Left colon (tissue), 2 donors: ENCODE results near the gene SH2D1B. TPM values are rescaled to one million over a fixed set of nuclear protein-coding genes. Genes with fewer than 3 reads are reported as not detected.
A peak's percentile ranks its signal among the peaks of the same experiment; 100 is the strongest.

Experiments used
- ATAC-seq: fragments of 200-7000 bp; cut with Tn5 transposase; one replicate; pipeline ENCODE4 v1.9.1; 2020; ENCODE audit warnings: mild to moderate bottlenecking, moderate library complexity
- DNase-seq, 2 donors: peaks; one replicate each; pipeline ENCODE4 v3.0.0-alpha.2; 2020
- intact Hi-C, 2 donors: fragments of 100-400 bp; cut with DNase I in 1 of 2; cut with micrococcal nuclease in 1 of 2; formaldehyde crosslinking; loops; one replicate each; pipeline versions ENCODE4 v1.11.2 to v1.14.0; 2022; cut with DNase I, micrococcal nuclease
- total RNA-seq, 2 donors: library from RNA; stranded (reverse); fragmentation: NEBNext Ultra II Directional; extraction: Animal tissue kit (Norgen Biotek cat#: 25700); gene quantifications; one replicate each; pipeline ENCODE4 v1.2.1, GENCODE V29; 2021
- donor health status: DM: no; HTN: no; CAD: no.
- donor health status: DM: yes; HTN: yes; CAD: no.

SH2D1B gene
- total RNA-seq, 2 donors from 2014 or later, result 0.70 to 1.1 TPM

GRCh38 chr1:162385280-162385623, 26.7 kb downstream of the SH2D1B start:
- ATAC-seq (no peak), DNase-seq (no peak)
- intact Hi-C loops, result no loop called here

DNA sequence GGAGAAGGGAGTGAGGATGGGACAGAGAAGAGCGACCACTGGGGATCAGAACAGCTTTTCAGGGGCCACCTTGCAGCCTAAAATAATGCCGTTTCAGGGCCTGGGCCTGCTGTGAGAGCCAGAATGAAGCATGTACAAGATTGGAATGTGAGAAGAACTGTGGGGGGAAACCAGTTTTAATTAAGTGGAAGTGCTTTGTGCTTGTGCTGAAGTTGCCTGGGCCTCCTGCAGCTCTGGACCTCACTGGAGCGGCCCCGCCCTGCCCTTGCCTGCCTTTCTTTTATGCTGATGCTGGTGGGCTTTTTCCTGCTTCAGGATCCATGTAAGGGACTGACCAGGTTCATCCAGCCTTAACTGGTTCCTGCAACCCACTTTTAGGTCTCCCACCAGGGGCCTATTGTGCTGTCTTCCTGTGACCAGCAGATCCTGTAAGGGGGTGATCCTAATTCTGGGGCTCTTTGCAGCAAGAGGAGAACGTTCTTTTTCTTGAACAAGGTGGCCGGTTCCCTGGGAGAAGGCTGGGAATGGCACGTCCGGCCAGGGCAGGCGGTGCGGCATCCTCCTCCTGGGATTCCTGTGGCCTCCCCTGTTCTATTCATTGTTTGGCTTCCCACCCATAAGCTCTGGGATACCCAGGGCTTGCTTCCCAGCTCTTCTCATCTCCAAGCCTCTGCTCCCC, 27.2 kb downstream of the SH2D1B start:
- no peak for DNase-seq
- intact Hi-C loops, result no loop called here
- ATAC-seq, result no peak

DNA sequence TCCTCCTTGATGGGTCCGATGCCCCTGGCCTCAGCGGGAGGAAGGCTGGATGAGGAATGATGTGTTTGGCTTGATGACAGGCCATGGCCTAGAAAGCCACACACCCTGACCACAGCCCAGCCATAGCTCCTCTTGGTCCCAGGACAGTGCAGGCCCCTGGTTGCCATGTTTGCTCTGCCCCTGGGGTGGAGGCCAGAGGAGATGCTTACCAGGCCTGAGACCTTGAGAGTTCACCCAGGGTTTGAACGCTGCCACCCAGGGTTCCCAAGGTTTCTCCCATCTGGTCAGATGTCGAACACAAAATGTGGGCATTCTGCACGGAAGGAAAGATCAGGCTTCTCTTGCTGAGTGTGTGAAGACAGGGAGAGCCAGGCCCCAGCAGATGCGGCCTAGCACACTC, 27.8 kb downstream of the SH2D1B start:
- DNase-seq (no peak), ATAC-seq (no peak)
- intact Hi-C loops, result no loop called here

- no peak for ATAC-seq
- intact Hi-C loops, result no loop called here
- DNase-seq, result no peak
These were observed 28.4 kb downstream of the SH2D1B start for GRCh38 chr1:162383516-162383915.

- intact Hi-C loops, result no loop called here
- no peak for ATAC-seq
- DNase-seq, result no peak
These were observed 28.8 kb downstream of the SH2D1B start for GRCh38 chr1:162383091-162383490.

DNA sequence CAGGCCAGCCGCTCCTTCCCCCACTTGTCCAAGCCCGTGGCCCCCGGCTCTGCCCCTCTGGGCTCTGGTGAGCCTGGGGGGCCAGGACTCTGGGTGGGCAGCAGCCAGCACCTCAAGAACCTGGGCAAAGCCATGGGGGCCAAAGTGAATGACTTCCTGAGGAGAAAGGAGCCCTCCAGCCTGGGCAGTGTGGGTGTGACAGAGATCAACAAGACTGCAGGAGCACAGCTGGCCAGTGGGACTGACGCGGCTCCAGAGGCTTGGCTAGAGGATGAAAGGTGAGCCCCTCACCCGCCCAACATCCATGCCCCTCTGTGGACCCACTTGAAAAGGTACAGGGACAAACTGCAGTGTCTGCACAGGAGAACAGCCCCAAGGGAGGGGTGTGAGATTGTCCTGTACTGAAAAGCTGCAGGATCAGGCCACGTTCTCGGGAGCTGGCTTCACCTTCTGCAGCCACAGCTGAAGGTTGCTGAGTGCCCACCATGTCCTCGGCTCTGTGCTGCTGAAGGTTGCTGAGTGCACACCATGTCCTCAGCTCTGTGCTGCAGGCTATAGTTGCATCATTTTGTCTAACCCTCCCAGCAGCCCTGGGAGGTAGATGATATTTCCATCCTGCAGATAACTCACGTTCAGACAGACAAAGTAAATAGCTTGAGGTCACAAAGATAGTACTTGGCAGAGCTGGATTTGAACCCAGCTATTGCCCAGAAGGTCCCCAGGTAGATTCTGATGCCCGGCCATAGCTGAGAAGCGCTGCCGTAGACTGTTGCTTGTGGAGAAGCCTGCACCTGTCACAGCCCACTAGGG, 29.8 kb downstream of the SH2D1B start:
- intact Hi-C loops, result no loop called here
- ATAC-seq, result peak; percentile 64

GRCh38 chr1:162381383-162381782, 30.6 kb downstream of the SH2D1B start, which contains the start of gene C1orf226:
Gene C1orf226 (plus strand): TSS chr1:162381728. CDS start chr1:162381902, 174 bp downstream.
- intact Hi-C loops, result no loop called here
- DNase-seq (peak; percentile 43 to 63), ATAC-seq (peak; percentile 92)

More for the DNA sequence above, 29.8 kb downstream of the SH2D1B start:
- DNase-seq, result peak in 1 of 2 donors; percentile 52

DNA sequence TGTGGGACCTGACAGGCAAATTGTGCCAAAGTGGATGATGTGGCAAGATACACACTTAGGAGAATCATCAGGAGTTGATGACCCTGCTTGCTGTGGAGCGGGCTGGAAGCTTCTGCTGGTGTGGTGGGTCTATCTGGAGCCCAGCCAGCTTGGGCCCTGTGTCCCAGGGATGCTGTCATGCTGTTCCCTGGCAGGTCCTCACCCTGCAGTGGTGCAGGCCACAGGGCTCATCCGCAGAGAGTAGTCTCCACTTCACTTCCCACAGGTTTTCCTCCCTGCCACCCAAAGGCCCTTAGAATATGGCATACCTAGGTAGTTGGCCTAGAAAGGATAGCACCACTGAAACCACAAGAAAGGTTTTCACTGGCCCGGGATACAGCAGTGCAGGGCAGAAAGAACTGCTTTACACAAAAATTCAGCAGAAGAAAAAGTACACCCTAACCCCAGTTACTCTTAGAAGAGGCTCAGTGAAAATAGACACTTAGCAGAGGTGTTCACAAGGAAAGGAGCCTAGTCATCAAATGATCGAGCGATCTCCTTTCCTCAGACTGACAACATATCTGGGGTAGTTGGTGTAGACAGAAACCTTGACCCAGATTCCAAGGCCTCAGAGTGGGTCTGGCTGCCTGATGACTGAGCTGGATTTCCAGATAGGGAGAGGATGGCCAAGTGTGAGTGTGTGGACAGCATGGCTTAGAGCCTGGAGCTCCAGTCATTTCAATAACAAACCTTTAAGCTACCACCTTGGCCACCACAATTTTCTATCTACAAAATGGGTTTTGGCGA, 31.7 kb downstream of the SH2D1B start:
- intact Hi-C loops, result no loop called here
- ATAC-seq, result no peak
- DNase-seq, result no peak

DNA sequence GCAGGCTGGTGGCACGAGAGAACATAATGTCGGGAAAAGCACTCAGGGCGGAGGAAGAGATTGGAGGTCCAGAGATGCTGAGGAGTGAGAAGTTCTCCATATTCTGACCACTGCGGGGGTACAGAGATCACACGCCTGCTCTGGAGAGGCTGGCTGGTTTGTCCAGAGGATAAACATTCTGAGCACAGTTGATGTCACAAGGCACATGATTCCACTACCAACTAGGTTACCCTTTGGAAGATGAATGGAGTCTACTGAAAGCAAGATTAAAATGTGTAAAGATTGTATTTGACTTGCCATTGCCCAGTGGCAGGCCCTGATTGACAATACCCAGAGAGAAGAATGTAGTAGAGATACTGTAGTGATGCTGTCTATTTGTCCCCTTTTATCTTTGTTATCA, 35.2 kb downstream of the SH2D1B start, which contains the start of gene SPATA46:
Gene SPATA46, minus strand, starts transcription at position 164 of the 400 bp plus-strand sequence. Its CDS starts 64 bp downstream, at position 100.
- intact Hi-C loops, result no loop called here
- ATAC-seq (no peak), DNase-seq (no peak)

DNA sequence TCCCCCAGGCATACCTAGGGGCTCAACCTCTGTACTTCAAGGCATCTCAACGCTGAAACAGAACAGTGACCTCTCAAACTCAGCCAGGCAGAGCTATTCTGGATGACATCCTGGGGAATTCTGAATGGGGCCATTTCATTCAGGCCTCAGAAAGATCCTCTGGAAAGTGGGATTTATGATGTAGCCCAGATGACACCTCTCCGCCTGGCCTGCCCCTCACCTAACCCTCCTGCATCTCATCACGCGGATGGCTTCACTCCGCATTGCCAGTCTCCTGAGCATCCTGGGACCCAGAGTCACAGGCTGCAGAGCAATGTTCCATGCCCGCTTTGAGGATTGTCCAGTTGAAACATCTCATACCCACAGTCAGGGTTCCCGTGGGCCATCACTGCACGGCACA, 36.5 kb downstream of the SH2D1B start:
- intact Hi-C loops, result no loop called here
- DNase-seq, result no peak
- ATAC-seq, result no peak

GRCh38 chr1:162374406-162374805, 37.5 kb downstream of the SH2D1B start:
- intact Hi-C loops, result no loop called here
- ATAC-seq, result no peak
- no peak for DNase-seq

DNA sequence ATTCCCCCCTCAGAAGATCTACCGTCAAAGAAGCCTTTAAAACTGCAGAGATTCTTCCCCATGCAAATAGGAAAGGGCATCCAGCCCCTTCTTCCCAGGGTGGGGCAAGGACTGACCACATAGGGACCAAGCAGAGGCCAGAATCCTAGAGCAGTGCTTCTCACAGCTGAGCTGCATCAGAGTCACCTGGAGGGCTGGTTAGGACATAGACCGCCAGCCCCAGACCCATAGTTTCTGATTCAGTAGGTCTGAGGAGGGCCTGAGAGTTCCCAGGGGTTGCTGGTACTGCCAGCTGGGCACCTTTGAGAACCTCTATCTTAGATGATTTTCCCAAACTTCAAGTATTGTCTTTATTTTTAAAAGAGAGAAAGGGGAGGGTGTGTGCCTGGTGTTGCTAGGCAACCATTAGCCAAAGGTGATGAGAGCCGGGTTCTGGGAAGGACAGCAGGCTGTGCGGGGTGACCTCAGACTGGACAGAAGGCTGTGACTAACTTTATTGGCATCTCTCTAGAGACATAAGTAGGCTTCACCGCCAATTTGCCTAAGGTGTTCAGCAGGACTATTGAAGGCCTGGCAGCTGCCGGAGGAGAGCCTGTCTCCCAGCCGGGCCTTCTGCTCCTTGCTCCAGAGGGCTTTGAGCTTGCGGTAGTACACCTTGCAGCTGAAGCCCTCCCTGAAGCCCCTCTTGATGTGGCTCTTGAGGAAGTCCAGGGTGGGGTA, 38.2 kb downstream of the SH2D1B start:
- peak; percentile 8 for ATAC-seq
- intact Hi-C loops, result no loop called here
- no peak for DNase-seq

DNA sequence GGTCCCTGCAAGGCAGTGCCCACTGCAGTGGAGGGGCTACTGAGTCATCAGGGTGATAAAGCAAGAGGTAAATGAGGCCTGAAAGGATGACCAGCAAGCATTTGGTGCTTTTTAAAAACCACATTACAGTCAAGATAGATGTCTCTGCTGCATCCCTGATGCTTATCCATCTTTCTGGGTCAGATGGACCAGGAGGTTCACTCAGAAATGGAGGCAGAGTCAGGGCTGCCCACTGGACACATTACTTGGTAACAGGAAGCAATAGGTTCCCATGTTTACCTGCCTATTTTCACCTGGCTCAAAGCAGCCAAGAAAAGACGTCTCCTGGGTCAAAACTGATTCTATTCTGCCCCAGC, 38.9 kb downstream of the SH2D1B start:
- intact Hi-C loops, result no loop called here
- ATAC-seq, result no peak

DNA sequence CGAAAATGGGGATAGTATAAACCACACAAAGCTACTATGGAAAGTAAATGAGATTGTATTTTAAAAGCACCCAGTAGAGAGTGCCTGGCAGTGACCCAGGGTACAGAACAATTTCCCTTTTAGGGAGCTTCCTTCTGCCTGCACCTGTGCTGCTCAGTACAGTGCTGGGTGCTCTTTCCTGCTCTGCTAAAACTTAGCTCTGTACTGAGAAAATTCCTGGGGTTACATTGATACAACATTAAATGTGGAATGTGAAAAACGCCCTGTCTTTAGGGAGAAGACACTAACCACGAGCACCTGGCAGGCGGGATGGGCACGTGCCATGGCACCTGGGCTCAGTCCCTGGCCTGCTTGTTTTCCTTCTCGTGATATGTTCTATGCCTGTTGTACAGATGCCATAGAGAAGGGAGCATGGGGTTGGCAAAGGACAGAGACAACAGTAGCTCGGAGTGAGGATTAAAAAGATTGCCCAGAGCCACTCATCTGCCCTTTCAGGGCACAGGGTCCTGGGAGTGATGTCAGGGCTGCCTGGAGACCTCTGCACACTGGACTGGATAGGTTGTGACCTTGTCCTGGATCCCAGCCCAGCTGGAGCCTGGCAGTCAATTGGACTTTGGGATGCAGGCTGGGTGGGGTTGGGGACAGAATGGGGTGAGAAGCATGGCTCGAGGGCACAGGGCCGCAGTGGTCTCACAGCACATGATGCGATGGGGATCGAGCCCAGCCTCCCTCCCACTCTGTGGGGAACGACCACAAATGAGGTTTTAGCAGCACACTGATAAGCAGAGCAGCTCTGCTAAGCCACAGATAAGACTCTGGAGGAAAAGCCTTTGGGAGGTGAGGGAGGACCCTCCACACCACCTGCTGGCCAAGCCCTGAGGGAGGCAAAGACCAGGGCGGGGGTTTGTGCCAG, 39.5 kb downstream of the SH2D1B start:
- DNase-seq (peak; percentile 55 to 74), ATAC-seq (peak; percentile 53)
- intact Hi-C loops, result no loop called here

More for the DNA sequence above, 38.9 kb downstream of the SH2D1B start:
- DNase-seq, result no peak

GRCh38 chr1:162371611-162372010, 40.3 kb downstream of the SH2D1B start:
- ATAC-seq (no peak), DNase-seq (no peak)
- intact Hi-C loops, result no loop called here

DNA sequence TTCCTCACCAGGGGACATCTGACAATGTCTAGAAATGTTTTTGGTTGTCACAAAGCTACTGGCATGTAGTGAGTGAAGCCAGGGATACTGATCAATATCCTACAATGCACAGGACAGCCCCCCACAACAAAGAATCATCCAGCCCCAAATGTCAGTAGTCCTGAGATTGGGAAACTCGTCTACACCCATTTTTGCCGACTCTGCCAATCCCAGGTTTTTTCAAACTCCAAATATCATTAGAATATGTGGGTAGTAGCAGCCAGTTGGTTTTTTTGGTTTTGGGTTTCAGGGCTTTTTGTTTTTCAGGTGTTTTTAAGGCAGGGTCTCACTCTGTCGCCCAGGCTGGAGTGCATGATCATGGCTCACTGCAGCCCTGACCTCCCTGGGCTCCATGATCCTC, 41.2 kb downstream of the SH2D1B start:
- DNase-seq (no peak), ATAC-seq (no peak)
- intact Hi-C loops, result no loop called here

- ATAC-seq, result peak; percentile 50
- intact Hi-C loops, result no loop called here
These were observed 41.8 kb downstream of the SH2D1B start for GRCh38 chr1:162370161-162370560.

GRCh38 chr1:162369571-162369970, 42.4 kb downstream of the SH2D1B start:
- DNase-seq, result no peak
- intact Hi-C loops, result no loop called here

More at GRCh38 chr1:162370161-162370560, 41.8 kb downstream of the SH2D1B start:
- DNase-seq, result no peak

More at GRCh38 chr1:162369571-162369970, 42.4 kb downstream of the SH2D1B start:
- no peak for ATAC-seq
